GM13977 (cell line): Measurements from ENCODE around the gene ATXN10.

ENCODE experiments used
- DNase-seq: peaks from one replicate; pipeline ENCODE4 v3.0.0; 2012; ENCODE audit warnings: low spot score
- in situ Hi-C: fragments of 300-500 bp; cut with MboI; formaldehyde crosslinking; loops from one replicate; pipeline ENCODE4 v1.12.0; 2022; ENCODE audit warnings: low sequenced_read_pairs, low pct_unique_long_range_greater_than_20kb, mixed read lengths, inconsistent platforms; ENCODE audit not compliant: unreplicated experiment
- TF ChIP-seq, protein P1 (sequence below): IDR thresholded peaks from 2 replicates; pipeline ENCODE4 v1.5.1; 2012; ENCODE audit warnings: mild to moderate bottlenecking, control low read depth; ENCODE audit not compliant: insufficient read depth; ENCODE audit errors: extremely low read depth, missing control alignments

The ATXN10 gene

DNA sequence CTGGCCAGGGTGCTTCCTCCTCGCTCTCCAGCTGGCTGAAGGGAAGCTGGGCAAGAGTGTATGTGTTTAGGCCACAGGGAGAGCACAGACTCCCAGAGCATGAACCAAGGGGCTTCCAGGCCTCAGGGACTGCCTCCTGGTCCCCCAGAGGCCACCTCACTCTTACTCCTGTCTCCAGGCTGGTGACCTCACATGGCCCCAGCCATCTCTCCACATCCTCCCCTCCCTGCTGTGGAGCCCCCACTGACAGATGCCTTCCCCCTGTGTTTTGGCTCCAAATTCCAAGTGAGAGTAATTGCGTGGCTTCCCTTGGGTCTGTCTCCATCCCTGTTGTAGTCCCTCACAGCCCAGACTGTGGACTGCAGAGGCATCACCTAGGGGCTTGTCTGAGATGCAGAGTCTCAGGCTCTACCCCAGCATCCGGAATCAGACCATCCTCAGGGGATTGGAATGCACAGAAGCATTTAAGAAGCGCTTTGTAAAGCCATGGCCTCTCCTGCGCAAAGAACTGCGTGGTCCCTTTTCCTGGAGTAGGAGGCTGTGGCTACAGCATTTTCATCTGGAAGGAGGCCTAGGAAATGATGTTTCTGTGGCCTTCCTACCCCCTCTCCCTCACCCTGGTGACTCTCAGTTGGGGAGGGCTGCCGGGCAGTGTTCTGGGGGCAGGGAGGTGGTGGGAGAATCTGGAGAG is 91.1 kb downstream of the ATXN10 start:
- TF ChIP-seq, protein P1, sequence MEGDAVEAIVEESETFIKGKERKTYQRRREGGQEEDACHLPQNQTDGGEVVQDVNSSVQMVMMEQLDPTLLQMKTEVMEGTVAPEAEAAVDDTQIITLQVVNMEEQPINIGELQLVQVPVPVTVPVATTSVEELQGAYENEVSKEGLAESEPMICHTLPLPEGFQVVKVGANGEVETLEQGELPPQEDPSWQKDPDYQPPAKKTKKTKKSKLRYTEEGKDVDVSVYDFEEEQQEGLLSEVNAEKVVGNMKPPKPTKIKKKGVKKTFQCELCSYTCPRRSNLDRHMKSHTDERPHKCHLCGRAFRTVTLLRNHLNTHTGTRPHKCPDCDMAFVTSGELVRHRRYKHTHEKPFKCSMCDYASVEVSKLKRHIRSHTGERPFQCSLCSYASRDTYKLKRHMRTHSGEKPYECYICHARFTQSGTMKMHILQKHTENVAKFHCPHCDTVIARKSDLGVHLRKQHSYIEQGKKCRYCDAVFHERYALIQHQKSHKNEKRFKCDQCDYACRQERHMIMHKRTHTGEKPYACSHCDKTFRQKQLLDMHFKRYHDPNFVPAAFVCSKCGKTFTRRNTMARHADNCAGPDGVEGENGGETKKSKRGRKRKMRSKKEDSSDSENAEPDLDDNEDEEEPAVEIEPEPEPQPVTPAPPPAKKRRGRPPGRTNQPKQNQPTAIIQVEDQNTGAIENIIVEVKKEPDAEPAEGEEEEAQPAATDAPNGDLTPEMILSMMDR, result no peak
- in situ Hi-C loops, result no loop called here
- no peak for DNase-seq

DNA sequence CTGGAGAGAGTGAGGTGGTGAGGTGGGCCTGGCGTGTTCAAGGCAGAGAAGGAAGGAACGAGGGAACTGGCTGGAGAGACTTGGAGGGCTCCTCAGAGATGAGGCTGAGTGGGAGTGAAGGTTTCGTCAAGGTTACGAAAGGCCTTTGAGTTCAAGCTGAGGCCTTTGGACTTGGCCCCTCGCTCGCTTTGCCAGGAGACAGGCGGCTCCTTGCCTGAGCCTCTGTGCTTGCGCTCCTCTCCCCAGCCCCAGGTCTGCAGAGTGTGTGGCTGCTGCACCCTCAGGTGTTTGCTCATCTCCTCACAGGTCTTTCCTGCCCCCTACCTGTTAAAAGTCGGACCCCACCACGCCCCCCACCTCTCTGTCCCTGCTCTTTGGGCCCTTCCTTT is 91.6 kb downstream of the ATXN10 start:
- in situ Hi-C loops, result no loop called here
- no peak for DNase-seq
- TF ChIP-seq, protein P1, result no peak

DNA sequence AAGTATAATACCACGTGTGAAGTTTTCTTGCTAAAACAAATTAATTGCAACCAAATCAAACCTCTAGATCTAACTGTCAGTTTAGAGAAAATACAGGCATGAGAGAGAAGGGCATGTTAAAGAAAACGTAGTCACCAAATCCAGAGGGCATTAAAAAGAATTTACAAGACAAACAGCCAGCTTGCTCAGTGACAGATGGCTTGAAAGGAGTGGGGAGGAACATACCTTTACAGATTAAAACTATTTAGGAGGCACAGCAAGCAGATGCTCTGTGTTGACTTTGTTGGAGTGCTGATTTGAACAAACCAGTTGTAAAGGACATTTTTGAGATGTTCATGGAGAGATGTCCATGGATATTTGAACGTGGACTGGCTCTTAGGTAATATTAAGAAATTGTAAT is 96.9 kb downstream of the ATXN10 start:
- no peak for DNase-seq
- in situ Hi-C loops, result no loop called here
- TF ChIP-seq, protein P1, result no peak

DNA sequence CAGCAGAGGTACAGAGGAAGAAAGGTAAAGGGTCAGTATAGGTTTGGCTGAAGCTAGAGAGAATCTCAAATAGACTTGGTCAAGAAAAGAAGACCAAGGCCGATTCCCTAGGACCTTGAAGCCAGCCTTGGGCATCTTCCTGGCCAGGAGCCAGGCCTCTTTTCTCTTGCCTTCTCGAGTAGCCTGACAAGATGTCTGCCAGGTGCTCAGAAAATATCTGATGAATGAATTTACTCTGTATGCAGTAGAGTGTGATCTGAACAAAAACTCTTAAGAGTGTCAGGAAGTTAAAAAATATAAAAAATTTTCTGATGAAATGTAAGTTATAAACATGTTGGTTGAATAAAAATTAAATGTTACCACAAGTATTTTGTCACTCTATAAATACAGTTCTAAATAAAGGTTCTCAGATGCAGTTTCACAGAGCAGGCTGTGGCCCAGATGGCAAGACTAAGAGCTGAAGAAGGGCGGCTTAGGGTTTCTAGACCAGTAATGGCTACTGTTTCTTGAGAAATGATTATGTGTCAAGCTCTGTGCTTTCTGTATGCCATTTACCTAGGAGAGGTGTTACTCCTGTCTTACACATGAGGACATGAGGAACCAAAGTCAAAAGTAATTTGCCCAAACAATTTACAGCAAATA is 98.1 kb downstream of the ATXN10 start:
- no peak for DNase-seq
- in situ Hi-C loops, result no loop called here
- TF ChIP-seq, protein P1, result no peak

DNA sequence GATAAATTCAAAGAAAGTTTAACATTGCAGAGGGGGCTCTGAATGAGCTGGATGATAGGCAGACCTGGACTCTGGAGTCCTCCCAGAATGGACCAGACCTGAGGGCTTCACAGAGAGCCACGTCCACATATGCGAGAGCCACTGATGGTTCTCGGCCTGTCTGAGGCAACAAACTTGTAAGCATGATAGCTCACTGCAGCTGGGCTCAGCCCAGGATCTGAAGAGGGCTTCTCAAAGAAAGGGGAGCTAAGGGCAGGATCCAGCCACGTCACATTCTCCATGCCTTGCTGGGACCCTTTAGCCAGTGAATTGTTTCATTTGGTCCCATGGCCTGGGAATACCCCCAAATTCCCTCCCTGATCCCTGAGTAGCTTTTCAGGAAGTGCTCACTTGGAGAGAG is 98.9 kb downstream of the ATXN10 start:
- in situ Hi-C loops, result no loop called here

DNA sequence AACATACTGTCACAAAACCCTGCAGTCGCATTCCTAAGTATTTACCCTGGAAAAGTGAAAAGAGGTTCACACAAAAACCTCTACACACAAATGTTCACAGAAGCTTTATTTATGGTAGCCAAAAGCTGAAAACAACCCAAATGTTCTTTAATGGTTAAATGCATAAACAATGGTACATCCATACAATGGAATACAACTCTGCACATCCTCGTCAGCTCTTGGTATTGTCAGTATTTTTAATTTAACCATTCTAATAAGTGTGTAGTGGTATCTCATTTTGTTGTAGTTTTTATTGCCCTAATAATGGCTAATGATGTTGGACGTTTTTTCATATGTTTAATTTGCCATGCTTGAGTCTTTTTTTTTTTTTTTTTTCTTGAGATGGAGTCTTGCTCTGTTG is 99.4 kb downstream of the ATXN10 start:
- DNase-seq, result no peak
- TF ChIP-seq, protein P1, result no peak
- in situ Hi-C loops, result no loop called here

More for the DNA sequence above, 98.9 kb downstream of the ATXN10 start:
- no peak for DNase-seq
- TF ChIP-seq, protein P1, result no peak
